Keratinocyte (primary cell): Measurements from ENCODE around the gene LYSET. TPM values are rescaled to one million over a fixed set of nuclear protein-coding genes. Genes with fewer than 3 reads are reported as not detected.

ENCODE experiments used
- DNase-seq: peaks from one replicate; pipeline ENCODE4 v3.0.0-alpha.2; 2011; ENCODE audit warnings: low read depth, missing footprints, low spot score
- FAIRE-seq: peaks from 2 replicates; lab custom pipeline; 2011; peaks lifted over from hg19 to GRCh38; lab: Jason Lieb, UNC
- H2AFZ ChIP-seq: 2 replicates; pipeline ENCODE4 v1.6.0; 2012; ENCODE audit warnings: low read length, control low read depth, inconsistent platforms; ENCODE audit not compliant: control insufficient read depth
- H3K27ac ChIP-seq: 2 replicates; pipeline ENCODE4 v1.5.1; 2011; ENCODE audit warnings: low read length; ENCODE audit not compliant: control insufficient read depth, insufficient read depth
- H3K27me3 ChIP-seq: 3 replicates; pipeline ENCODE4 v1.6.0; 2011; ENCODE audit warnings: low read length; ENCODE audit not compliant: control insufficient read depth, insufficient read depth; ENCODE audit errors: extremely low read depth
- H3K36me3 ChIP-seq, 2 experiments: 2 replicates in 1 of 2; 3 replicates in 1 of 2; pipeline ENCODE4 v1.5.1; 2011; ENCODE audit warnings: low read length in 2 of 2, mild to moderate bottlenecking in 1 of 2; ENCODE audit not compliant: control insufficient read depth in 2 of 2, insufficient read depth in 2 of 2; ENCODE audit errors: extremely low read depth in 1 of 2
- H3K4me1 ChIP-seq: 3 replicates; pipeline ENCODE4 v1.5.1; 2011; ENCODE audit warnings: low read length; ENCODE audit not compliant: control insufficient read depth, insufficient read depth; ENCODE audit errors: extremely low read depth
- H3K4me2 ChIP-seq: 3 replicates; pipeline ENCODE4 v1.6.0; 2011; ENCODE audit warnings: low read depth, low read length; ENCODE audit not compliant: control insufficient read depth, insufficient read depth; ENCODE audit errors: extremely low read depth
- H3K4me3 ChIP-seq, 3 experiments: fragments of 200-600 bp in 1 of 3; sonication (generic) in 1 of 3; 2 replicates in 2 of 3; 3 replicates in 1 of 3; pipeline ENCODE4 v1.5.1; 2011 to 2016; ENCODE audit warnings: low read length in 3 of 3, mild to moderate bottlenecking in 3 of 3, control low read depth in 2 of 3, inconsistent platforms in 1 of 3, low read depth in 1 of 3, mixed read lengths in 1 of 3, mixed run types in 1 of 3, moderate library complexity in 1 of 3; ENCODE audit not compliant: control insufficient read depth in 2 of 3, insufficient read depth in 2 of 3; ENCODE audit errors: extremely low read depth in 1 of 3
- H3K79me2 ChIP-seq: 2 replicates; pipeline ENCODE4 v1.6.0; 2012; ENCODE audit warnings: low read length; ENCODE audit not compliant: control insufficient read depth, insufficient read depth
- H3K9ac ChIP-seq: 3 replicates; pipeline ENCODE4 v1.6.0; 2011; ENCODE audit warnings: low read length; ENCODE audit not compliant: control insufficient read depth, insufficient read depth; ENCODE audit errors: extremely low read depth
- H3K9me1 ChIP-seq: 3 replicates; pipeline ENCODE4 v1.6.0; 2011; ENCODE audit warnings: low read length; ENCODE audit not compliant: control insufficient read depth, insufficient read depth; ENCODE audit errors: extremely low read depth
- H3K9me3 ChIP-seq: 2 replicates; pipeline ENCODE4 v1.5.1; 2012; ENCODE audit warnings: low read depth, low read length; ENCODE audit not compliant: control insufficient read depth
- H4K20me1 ChIP-seq: 3 replicates; pipeline ENCODE4 v1.6.0; 2011; ENCODE audit warnings: low read length; ENCODE audit not compliant: control insufficient read depth, insufficient read depth; ENCODE audit errors: extremely low read depth
- CTCF ChIP-seq, 3 experiments: IDR thresholded peaks in 1 of 3; conservative IDR thresholded peaks in 1 of 3; optimal IDR thresholded peaks in 1 of 3; 2 replicates in 2 of 3; 3 replicates in 1 of 3; pipeline versions ENCODE3 to v1.5.1; 2011; ENCODE audit warnings: low read length in 3 of 3, mild to moderate bottlenecking in 3 of 3, moderate library complexity in 2 of 3, control low read depth in 1 of 3, inconsistent platforms in 1 of 3; ENCODE audit not compliant: insufficient read depth in 2 of 3; ENCODE audit errors: extremely low read depth in 1 of 3
- EZH2 ChIP-seq: IDR thresholded peaks from one replicate; pipeline ENCODE4 v1.6.1; 2012; ENCODE audit warnings: inconsistent platforms, mild to moderate bottlenecking, low read length, moderate library complexity
- dilution Hi-C: fragments of 300-500 bp; cut with MboI; formaldehyde crosslinking; loops from one replicate; pipeline ENCODE4 v1.7.0; 2020; ENCODE audit warnings: low sequenced_read_pairs; ENCODE audit not compliant: extremely low pct_ligation_motif_present
- polyA plus RNA-seq, 5 experiments: library from polyadenylated mRNA; depleted of rRNA in 3 of 5; stranded (reverse) in 3 of 5; stranded (forward) in 1 of 5; unstranded in 1 of 5; fragments of >200 nt; gene quantifications; 1 replicate in 1 of 5; 2 replicates in 3 of 5; 3 replicates in 1 of 5; pipeline versions ENCODE4 v1.2.1 to v1.2.3, GENCODE V29; 2011 to 2012; ENCODE audit warnings: missing spikeins in 2 of 5, low read depth in 1 of 5, low replicate concordance in 1 of 5

The LYSET gene
- polyA plus RNA-seq, 1 donor (not counting 4 experiments of a cell fraction or from before 2014, with no cell fraction given), result 24.6 TPM

GRCh38 chr14:93199031-93199430, 13.9 kb downstream of the LYSET start:
- Histone ChIP-seq H3K9me1 (no peaks in the 10 kb centered on the region), H2AFZ (no peak overlapping the region), H3K9me3 (no peaks in the 10 kb centered on the region), H3K27me3 (no peaks in the 10 kb centered on the region), H3K27ac (no peak overlapping the region), H3K4me3 (no peak overlapping the region), H3K36me3 (no peaks in the 10 kb centered on the region), H3K79me2 (no peaks in the 10 kb centered on the region), H3K4me2 (no peak overlapping the region), H3K4me1 (no peaks in the 10 kb centered on the region), H4K20me1 (no peaks in the 10 kb centered on the region), H3K9ac (no peak overlapping the region)
- dilution Hi-C loops, result no loop called here
- DNase-seq (no peak), FAIRE-seq (no peak)
- TF ChIP-seq CTCF (optimal IDR thresholded peaks at IDR 0.05 in 1 of 3, IDR thresholded peaks at IDR 0.05 in 1 of 3, conservative IDR thresholded peaks at IDR 0.05 in 1 of 3; ENCODE audit: extremely low read depth in 1 of 3, insufficient read depth in 2 of 3, low read length in 3 of 3) (no peak), EZH2 (no peak)

- no peak for TF ChIP-seq CTCF (optimal IDR thresholded peaks at IDR 0.05 in 1 of 3, IDR thresholded peaks at IDR 0.05 in 1 of 3, conservative IDR thresholded peaks at IDR 0.05 in 1 of 3; ENCODE audit: extremely low read depth in 1 of 3, insufficient read depth in 2 of 3, low read length in 3 of 3)
- no peak for TF ChIP-seq EZH2
- Histone ChIP-seq H3K9me3 (no peaks in the 10 kb centered on the region), H3K79me2 (peaks cover 10% of the 10 kb centered on the region), H3K36me3 (no peaks in the 10 kb centered on the region), H3K4me1 (no peaks in the 10 kb centered on the region), H3K27me3 (no peaks in the 10 kb centered on the region), H3K27ac (no peak overlapping the region), H2AFZ (no peak overlapping the region), H4K20me1 (no peaks in the 10 kb centered on the region), H3K4me3 (no peak overlapping the region), H3K9ac (no peak overlapping the region), H3K9me1 (no peaks in the 10 kb centered on the region), H3K4me2 (no peak overlapping the region)
- no peak for FAIRE-seq
- no peak for DNase-seq
- dilution Hi-C loops, result no loop called here
Measured at GRCh38 chr14:93200553-93200952, 15.4 kb downstream of the LYSET start.
